Inflammatory macrophage (primary cell): ENCODE data around the gene IL17B.
A peak's percentile ranks its signal among the peaks of the same experiment; 100 is the strongest.

Experiments
- DNase-seq, 2 donors: peaks; one replicate each; pipeline ENCODE4 v3.0.0-alpha.2; 2020 to 2022

The IL17B gene

GRCh38 chr5:149414405-149415065 is 35.4 kb upstream of the IL17B start:
- DNase-seq = peak in 1 of 2 donors; percentile 13

- DNase-seq = no peak
These were observed 34.6 kb upstream of the IL17B start for GRCh38 chr5:149413477-149414210.

GRCh38 chr5:149412783-149413476 is 33.8 kb upstream of the IL17B start:
- no peak for DNase-seq

- no peak for DNase-seq
These were observed 32.8 kb upstream of the IL17B start for GRCh38 chr5:149411738-149412519.

GRCh38 chr5:149410721-149411432 is 31.8 kb upstream of the IL17B start:
- DNase-seq = no peak

- no peak for DNase-seq
These were observed 31.0 kb upstream of the IL17B start for GRCh38 chr5:149410071-149410470.

GRCh38 chr5:149409268-149409948 is 30.3 kb upstream of the IL17B start:
- no peak for DNase-seq

GRCh38 chr5:149408252-149409099 is 29.4 kb upstream of the IL17B start:
- no peak for DNase-seq

GRCh38 chr5:149407323-149408251 is 28.5 kb upstream of the IL17B start:
- no peak for DNase-seq

- DNase-seq = no peak
These were observed 27.9 kb upstream of the IL17B start for GRCh38 chr5:149406979-149407306.

- no peak for DNase-seq
These were observed 27.3 kb upstream of the IL17B start for GRCh38 chr5:149406203-149406978.

- no peak for DNase-seq
These were observed 26.6 kb upstream of the IL17B start for GRCh38 chr5:149405550-149406202.

- no peak for DNase-seq
These were observed 25.9 kb upstream of the IL17B start for GRCh38 chr5:149404746-149405549.

GRCh38 chr5:149403923-149404745 is 25.0 kb upstream of the IL17B start:
- DNase-seq = no peak

GRCh38 chr5:149402291-149402690 is 23.2 kb upstream of the IL17B start:
- DNase-seq = no peak

- DNase-seq = no peak
These were observed 22.0 kb upstream of the IL17B start for GRCh38 chr5:149401051-149401450.
